ENCODE results near the gene GSG1L.
"Not testable (repeated sequence)": the region's sequence is repeated elsewhere in the genome, so short reads cannot be mapped to it uniquely, and the experiment has no call there.

GSG1L gene

DNA sequence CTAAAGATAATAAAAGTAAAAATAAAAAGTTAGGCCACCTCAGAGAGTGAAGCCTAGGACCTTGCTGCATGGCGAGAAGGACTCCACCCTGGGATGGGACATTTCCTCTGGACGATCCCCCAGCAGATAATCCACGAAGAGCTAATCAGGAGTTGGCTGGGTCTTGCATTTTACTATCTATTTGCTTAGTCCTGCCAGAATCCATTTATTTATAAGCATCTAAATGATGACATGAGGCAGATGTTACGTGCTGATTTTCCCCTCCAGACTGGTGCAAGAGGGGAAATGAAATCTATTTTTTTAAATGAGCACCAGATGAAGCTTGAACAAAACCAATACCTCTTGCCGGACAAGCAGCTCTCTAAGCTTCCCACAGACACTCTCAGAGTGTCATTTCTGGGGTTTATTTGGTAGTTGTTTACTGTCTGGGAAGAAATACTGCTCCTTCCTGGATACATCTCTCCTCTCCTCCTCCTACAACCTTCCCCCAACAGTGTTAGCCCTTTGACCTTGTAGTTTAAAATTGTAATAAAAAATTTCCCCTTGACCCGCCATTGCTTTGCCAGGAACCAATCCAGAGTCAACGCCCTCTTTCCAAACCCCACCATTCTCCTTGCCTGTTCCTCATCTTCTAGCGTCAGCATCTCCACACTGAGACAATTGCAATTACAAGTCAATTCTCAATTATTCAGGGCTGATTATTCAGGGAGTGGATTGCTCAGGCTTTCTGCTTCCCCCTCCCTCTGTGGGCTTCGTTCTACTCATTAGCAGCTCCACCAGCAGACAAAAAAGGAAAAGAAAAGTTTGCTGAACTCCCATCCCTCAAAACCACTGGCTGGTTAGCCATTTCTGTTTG, 63.0 kb downstream of the GSG1L start:
- H3K27ac Mint-ChIP-seq: peak overlapping the region in 1 of 2 donors; percentile 23
- H3K4me1 Mint-ChIP-seq: peaks cover 7% of the 10 kb centered on the region
- no peak overlapping the region for H3K4me3 Mint-ChIP-seq
- H3K9me3 Mint-ChIP-seq: no peaks in the 10 kb centered on the region
- H3K27me3 Mint-ChIP-seq: no peaks in the 10 kb centered on the region
- no peak for DNase-seq
- no peak for ATAC-seq

- Mint-ChIP-seq H3K27me3 (no peaks in the 10 kb centered on the region), H3K4me1 (peaks cover 15% of the 10 kb centered on the region), H3K9me3 (no peaks in the 10 kb centered on the region), H3K27ac (no peak overlapping the region), H3K4me3 (no peak overlapping the region)
- ATAC-seq: no peak
- DNase-seq: no peak
Measured at GRCh38 chr16:27999687-28000086, 63.8 kb downstream of the GSG1L start.

- Mint-ChIP-seq H3K27ac (no peak overlapping the region), H3K9me3 (peaks cover 0 to 7% of the 10 kb centered on the region in 2 donors), H3K4me3 (no peak overlapping the region), H3K4me1 (peaks cover 15% of the 10 kb centered on the region), H3K27me3 (no peaks in the 10 kb centered on the region)
- ATAC-seq (no peak), DNase-seq (no peak)
Measured at GRCh38 chr16:27995378-27995777, 68.1 kb downstream of the GSG1L start.

GRCh38 chr16:27994686-27995085, 68.8 kb downstream of the GSG1L start:
- Mint-ChIP-seq H3K27me3 (no peaks in the 10 kb centered on the region), H3K4me1 (peaks cover 15% of the 10 kb centered on the region), H3K9me3 (peaks cover 0 to 7% of the 10 kb centered on the region in 2 donors), H3K27ac (no peak overlapping the region), H3K4me3 (no peak overlapping the region)
- ATAC-seq: no peak
- no peak for DNase-seq

- H3K4me3 Mint-ChIP-seq: no peak overlapping the region
- H3K4me1 Mint-ChIP-seq: peaks cover 15% of the 10 kb centered on the region
- H3K27me3 Mint-ChIP-seq: no peaks in the 10 kb centered on the region
- ATAC-seq (no peak), DNase-seq (no peak)
- H3K27ac Mint-ChIP-seq: no peak overlapping the region
- H3K9me3 Mint-ChIP-seq: peaks cover 0 to 7% of the 10 kb centered on the region in 2 donors
Measured at GRCh38 chr16:27993587-27993986, 69.9 kb downstream of the GSG1L start.

DNA sequence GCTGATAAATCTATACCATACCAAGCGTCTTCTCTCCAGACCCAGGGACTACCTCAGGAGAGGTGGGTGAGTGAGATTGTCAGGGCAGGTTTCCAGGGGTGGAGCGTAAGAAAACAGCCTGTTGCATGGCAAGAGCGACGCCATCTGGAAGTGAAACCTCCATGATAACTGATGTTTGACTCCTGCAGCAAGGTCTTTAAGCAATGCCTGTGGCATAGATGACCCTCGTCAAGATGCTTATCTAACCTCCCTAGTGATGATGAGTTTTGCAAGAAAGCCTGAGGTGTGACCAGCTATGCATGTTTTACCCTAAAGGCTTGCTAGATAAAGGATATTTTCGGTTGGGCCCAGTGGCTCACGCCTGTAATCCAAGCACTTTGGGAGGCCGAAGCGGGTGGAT, 71.6 kb downstream of the GSG1L start:
- DNase-seq (no peak), ATAC-seq (no peak)
- Mint-ChIP-seq H3K27me3 (no peaks in the 10 kb centered on the region), H3K27ac (no peak overlapping the region), H3K4me1 (peaks cover 15% of the 10 kb centered on the region), H3K4me3 (no peak overlapping the region), H3K9me3 (peaks cover 0 to 7% of the 10 kb centered on the region in 2 donors)

DNA sequence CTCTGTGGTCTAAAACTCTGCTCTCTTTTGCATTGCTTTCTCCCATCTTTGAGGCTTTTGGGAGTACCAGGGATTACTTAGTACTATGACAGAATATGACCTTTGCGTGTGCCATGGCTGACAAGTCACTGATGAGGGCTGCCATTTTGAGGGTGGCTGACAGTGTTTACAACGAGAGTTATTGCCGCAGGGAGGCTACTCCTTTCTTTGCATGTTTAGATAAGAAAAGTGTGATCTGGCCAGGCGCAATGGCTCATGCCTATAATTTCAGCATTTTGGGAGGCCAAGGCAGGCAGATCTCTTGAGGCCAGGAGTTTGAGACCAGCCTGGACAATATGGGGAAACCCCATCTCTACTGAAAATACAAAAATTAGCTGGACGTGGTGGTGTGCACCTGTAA, 77.5 kb downstream of the GSG1L start:
- H3K4me1 Mint-ChIP-seq: no peaks in the 10 kb centered on the region
- no peak overlapping the region for H3K27ac Mint-ChIP-seq
- ATAC-seq (no peak), DNase-seq (no peak)
- H3K9me3 Mint-ChIP-seq: peaks cover 0 to 7% of the 10 kb centered on the region in 2 donors
- H3K27me3 Mint-ChIP-seq: no peaks in the 10 kb centered on the region
- H3K4me3 Mint-ChIP-seq: no peak overlapping the region

DNA sequence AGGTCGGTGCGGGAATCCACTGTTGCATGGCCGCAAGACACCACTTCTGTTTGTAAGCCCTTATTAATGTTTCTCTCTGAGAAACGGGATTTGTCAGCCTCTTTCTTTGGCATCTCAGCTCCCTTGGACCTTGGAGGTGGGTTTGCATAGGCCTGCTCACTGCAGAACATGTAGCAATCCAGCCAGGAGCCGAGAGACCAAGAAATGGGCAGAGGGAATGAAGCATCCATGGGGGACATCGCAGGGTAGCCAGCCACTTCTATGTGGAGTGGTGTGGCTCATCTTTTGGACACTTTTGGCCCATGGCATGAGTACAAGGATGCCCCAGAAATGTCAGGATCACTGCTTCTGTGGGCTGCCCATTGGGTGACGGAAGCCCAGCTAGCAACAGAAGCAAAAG, 79.4 kb downstream of the GSG1L start:
- Mint-ChIP-seq H3K9me3 (peaks cover 0 to 7% of the 10 kb centered on the region in 2 donors), H3K27ac (no peak overlapping the region), H3K4me1 (no peaks in the 10 kb centered on the region), H3K4me3 (no peak overlapping the region), H3K27me3 (peaks cover 3% of the 10 kb centered on the region)
- DNase-seq (no peak), ATAC-seq (no peak)

GRCh38 chr16:27983244-27983643, 80.3 kb downstream of the GSG1L start:
- Mint-ChIP-seq H3K4me3 (no peak overlapping the region), H3K4me1 (no peaks in the 10 kb centered on the region), H3K9me3 (peaks cover 0 to 7% of the 10 kb centered on the region in 2 donors), H3K27me3 (peaks cover 8% of the 10 kb centered on the region), H3K27ac (no peak overlapping the region)
- DNase-seq: no peak
- ATAC-seq: no peak

GRCh38 chr16:27982184-27982583, 81.3 kb downstream of the GSG1L start:
- Mint-ChIP-seq H3K4me1 (no peaks in the 10 kb centered on the region), H3K4me3 (no peak overlapping the region), H3K27me3 (peaks cover 8% of the 10 kb centered on the region), H3K27ac (no peak overlapping the region), H3K9me3 (peaks cover 0 to 7% of the 10 kb centered on the region in 2 donors)
- no peak for ATAC-seq
- no peak for DNase-seq

GRCh38 chr16:27980919-27981700, 82.4 kb downstream of the GSG1L start:
- Mint-ChIP-seq H3K4me3 (no peak overlapping the region), H3K9me3 (peaks cover 0 to 7% of the 10 kb centered on the region in 2 donors), H3K4me1 (no peaks in the 10 kb centered on the region), H3K27ac (no peak overlapping the region), H3K27me3 (peaks cover 8% of the 10 kb centered on the region)
- ATAC-seq (no peak), DNase-seq (no peak)

DNA sequence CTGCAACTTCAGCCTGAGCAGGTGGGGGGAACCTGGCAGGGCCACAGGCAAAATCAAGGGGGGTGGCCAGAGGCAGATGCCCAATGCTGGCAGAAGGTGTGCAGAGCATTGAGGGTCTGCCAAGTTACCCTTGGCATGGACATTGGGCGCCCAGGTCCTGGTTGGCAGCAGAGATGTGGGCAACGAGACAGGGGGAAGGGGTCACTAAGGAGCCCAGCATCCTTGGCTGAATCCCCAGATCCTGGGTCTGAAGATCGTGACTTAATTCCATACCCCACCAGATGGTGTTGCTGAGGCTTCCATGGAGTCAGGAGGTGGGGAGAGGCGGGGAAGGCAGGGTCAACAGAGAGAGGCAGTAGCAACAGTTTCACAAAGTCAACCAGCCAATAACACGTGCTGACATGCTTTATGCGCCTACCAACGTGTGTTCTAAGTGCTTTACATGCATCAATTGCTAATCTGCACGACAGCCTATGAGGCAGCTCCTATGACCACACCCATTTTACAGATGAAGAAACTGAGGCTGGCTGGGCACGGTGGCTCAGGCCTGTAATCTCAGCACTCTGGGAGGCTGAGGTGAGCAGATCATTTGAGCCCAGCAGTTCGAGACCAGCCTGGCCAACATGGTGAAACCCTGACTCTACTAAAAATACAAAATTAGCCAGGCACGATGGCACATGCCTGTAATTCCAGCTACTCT, 83.3 kb downstream of the GSG1L start:
- Mint-ChIP-seq H3K4me1 (no peaks in the 10 kb centered on the region), H3K27me3 (peaks cover 8% of the 10 kb centered on the region), H3K4me3 (no peak overlapping the region), H3K27ac (no peak overlapping the region), H3K9me3 (peaks cover 0 to 7% of the 10 kb centered on the region in 2 donors)
- no peak for ATAC-seq
- no peak for DNase-seq

DNA sequence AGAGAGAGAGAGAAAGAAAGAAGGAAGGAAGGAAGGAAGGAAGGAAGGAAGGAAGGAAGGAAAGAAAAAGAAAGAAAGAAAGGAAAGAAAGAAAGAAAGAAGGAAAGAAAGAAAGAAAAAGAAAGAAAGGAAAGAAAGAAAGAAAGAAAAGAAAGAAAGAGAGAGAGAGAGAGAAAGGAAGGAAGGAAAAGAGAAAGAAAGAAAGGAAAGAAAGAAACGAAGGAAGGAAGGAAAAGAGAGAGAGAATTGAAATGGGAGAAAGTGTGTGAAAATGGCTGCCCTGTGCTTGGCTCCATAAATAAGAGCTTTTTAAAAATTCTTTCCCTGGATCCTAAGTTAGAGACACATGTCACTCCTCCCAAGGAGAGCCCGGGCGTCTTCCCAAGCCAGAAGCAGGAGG, 83.8 kb downstream of the GSG1L start:
- H3K4me3 Mint-ChIP-seq, H3K4me1 Mint-ChIP-seq, H3K9me3 Mint-ChIP-seq, DNase-seq, H3K27me3 Mint-ChIP-seq, H3K27ac Mint-ChIP-seq, ATAC-seq: not testable (repeated sequence)

DNA sequence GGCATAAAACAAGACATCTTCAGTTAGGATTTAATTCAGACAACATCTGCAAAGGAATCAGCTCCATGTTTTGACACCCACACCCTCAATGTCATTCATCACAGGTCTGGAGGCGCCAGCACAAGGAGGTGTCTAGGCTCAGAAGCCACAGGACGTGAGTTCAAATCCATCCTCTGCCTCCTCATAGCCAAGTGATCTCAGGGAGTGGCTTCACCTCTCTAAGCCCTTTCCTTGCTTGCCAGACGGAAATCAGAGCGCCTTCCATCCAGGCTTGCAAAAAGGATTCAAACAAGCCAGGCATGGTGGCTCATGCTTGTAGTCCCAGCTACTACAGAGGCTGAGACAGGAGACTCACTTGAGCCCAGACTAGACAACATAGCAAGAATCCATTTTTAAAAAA, 84.6 kb downstream of the GSG1L start:
- no peak overlapping the region for H3K4me3 Mint-ChIP-seq
- no peak overlapping the region for H3K27ac Mint-ChIP-seq
- H3K4me1 Mint-ChIP-seq: no peaks in the 10 kb centered on the region
- H3K27me3 Mint-ChIP-seq: peaks cover 8% of the 10 kb centered on the region
- DNase-seq (no peak), ATAC-seq (no peak)
- peaks cover 0 to 7% of the 10 kb centered on the region in 2 donors for H3K9me3 Mint-ChIP-seq

DNA sequence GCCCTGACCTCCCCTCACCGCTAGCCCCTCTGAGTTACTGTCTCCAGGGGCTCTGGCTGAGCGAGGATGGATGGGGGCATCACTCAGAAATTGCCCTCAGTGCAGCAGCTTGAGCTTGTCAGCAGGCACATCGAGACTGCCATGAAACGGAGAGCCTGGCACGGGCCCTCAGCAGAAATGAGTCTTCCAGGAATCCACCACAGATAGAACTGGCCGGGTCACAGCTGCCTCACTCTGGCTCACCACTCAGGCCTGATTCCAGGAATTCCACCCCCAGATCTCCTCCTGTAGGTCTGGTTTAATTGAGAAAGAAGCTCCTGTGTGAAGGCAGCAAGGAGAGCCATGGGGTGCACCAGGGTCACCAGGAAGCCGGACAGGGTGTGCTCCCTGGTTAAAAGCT, 85.5 kb downstream of the GSG1L start:
- Mint-ChIP-seq H3K4me3 (no peak overlapping the region), H3K27ac (no peak overlapping the region), H3K9me3 (peaks cover 0 to 7% of the 10 kb centered on the region in 2 donors), H3K4me1 (no peaks in the 10 kb centered on the region), H3K27me3 (peaks cover 8% of the 10 kb centered on the region)
- DNase-seq: no peak
- ATAC-seq: no peak

GRCh38 chr16:27976990-27977389, 86.5 kb downstream of the GSG1L start:
- no peak overlapping the region for H3K4me3 Mint-ChIP-seq
- no peak for DNase-seq
- peaks cover 4% of the 10 kb centered on the region for H3K4me1 Mint-ChIP-seq
- peaks cover 10% of the 10 kb centered on the region for H3K27me3 Mint-ChIP-seq
- no peak overlapping the region for H3K27ac Mint-ChIP-seq
- no peaks in the 10 kb centered on the region for H3K9me3 Mint-ChIP-seq
- ATAC-seq: no peak
